ENCODE measurements around the gene TTC34.

GRCh38 chr1:2837316-2837715, 35.8 kb upstream of the TTC34 start:
- TF ChIP-seq CTCF (IDR thresholded peaks at IDR 0.05) (no peak), POLR2A (IDR thresholded peaks at IDR 0.05) (no peak), EP300 (IDR thresholded peaks at IDR 0.05) (no peak), POLR2AphosphoS5 (IDR thresholded peaks at IDR 0.05) (no peak)

All from gastroesophageal sphincter (tissue), 3 donors.